ENCODE measurements around the gene B4GALNT4.

Gene B4GALNT4

GRCh38 chr11:390175-390574 lies 20.9 kb downstream of the B4GALNT4 start:
- Histone ChIP-seq H3K4me3 (ENCODE audit: low read depth in 1 of 2, low read length in 2 of 2) (no peak overlapping the region), H3K27ac (ENCODE audit: low read length) (no peak overlapping the region), H3K36me3 (ENCODE audit: insufficient read depth, low read length) (no peaks in the 10 kb centered on the region), H3K9me3 (ENCODE audit: insufficient read depth, low read length, severe bottlenecking) (peaks cover 13% of the 10 kb centered on the region), H3K79me2 (ENCODE audit: insufficient read depth, low read length) (no peaks in the 10 kb centered on the region), H2AFZ (ENCODE audit: low read depth, low read length) (no peak overlapping the region), H3K4me2 (ENCODE audit: insufficient read depth, low read length) (no peak overlapping the region), H4K20me1 (ENCODE audit: insufficient read depth, low read length) (peaks cover 6% of the 10 kb centered on the region; the same call in 1 of the 2 replicates), H3K4me1 (ENCODE audit: insufficient read depth, low read length) (no peaks in the 10 kb centered on the region), H3K9ac (ENCODE audit: low read depth, low read length) (no peak overlapping the region), H3K27me3 (ENCODE audit: insufficient read depth, low read length, poor library complexity) (no peaks in the 10 kb centered on the region)
- ATAC-seq (ENCODE audit: insufficient read depth, low read depth), result no peak
- TF ChIP-seq EZH2 (IDR thresholded peaks at IDR 0.05; ENCODE audit: borderline replicate concordance, low read depth, low read length, severe bottlenecking), result no peak
- peak; percentile 29 for TF ChIP-seq CTCF (IDR thresholded peaks at IDR 0.05; ENCODE audit: borderline replicate concordance, extremely low read depth, low read length, poor library complexity, severe bottlenecking)
- DNase-seq, result no peak

- Histone ChIP-seq H3K27ac (ENCODE audit: low read length) (no peak overlapping the region), H3K9me3 (ENCODE audit: insufficient read depth, low read length, severe bottlenecking) (peaks cover 7% of the 10 kb centered on the region), H3K36me3 (ENCODE audit: insufficient read depth, low read length) (no peaks in the 10 kb centered on the region), H4K20me1 (ENCODE audit: insufficient read depth, low read length) (peaks cover 12% of the 10 kb centered on the region), H3K4me2 (ENCODE audit: insufficient read depth, low read length) (no peak overlapping the region), H3K79me2 (ENCODE audit: insufficient read depth, low read length) (no peaks in the 10 kb centered on the region), H3K4me1 (ENCODE audit: insufficient read depth, low read length) (no peaks in the 10 kb centered on the region), H3K27me3 (ENCODE audit: insufficient read depth, low read length, poor library complexity) (peaks cover 6% of the 10 kb centered on the region), H2AFZ (ENCODE audit: low read depth, low read length) (no peak overlapping the region), H3K9ac (ENCODE audit: low read depth, low read length) (no peak overlapping the region), H3K4me3 (ENCODE audit: low read depth in 1 of 2, low read length in 2 of 2) (no peak overlapping the region)
- no peak for TF ChIP-seq CTCF (IDR thresholded peaks at IDR 0.05; ENCODE audit: borderline replicate concordance, extremely low read depth, low read length, poor library complexity, severe bottlenecking)
- TF ChIP-seq EZH2 (IDR thresholded peaks at IDR 0.05; ENCODE audit: borderline replicate concordance, low read depth, low read length, severe bottlenecking), result no peak
- ATAC-seq (ENCODE audit: insufficient read depth, low read depth) (no peak), DNase-seq (no peak)
These were observed 22.1 kb downstream of the B4GALNT4 start for GRCh38 chr11:391117-392017.

- DNase-seq (no peak), ATAC-seq (ENCODE audit: insufficient read depth, low read depth) (no peak)
- Histone ChIP-seq H3K36me3 (ENCODE audit: insufficient read depth, low read length) (no peaks in the 10 kb centered on the region), H3K9ac (ENCODE audit: low read depth, low read length) (no peak overlapping the region), H3K27ac (ENCODE audit: low read length) (no peak overlapping the region), H4K20me1 (ENCODE audit: insufficient read depth, low read length) (peaks cover 20% of the 10 kb centered on the region), H3K4me3 (ENCODE audit: low read depth in 1 of 2, low read length in 2 of 2) (no peak overlapping the region), H3K9me3 (ENCODE audit: insufficient read depth, low read length, severe bottlenecking) (no peaks in the 10 kb centered on the region), H2AFZ (ENCODE audit: low read depth, low read length) (no peak overlapping the region), H3K4me2 (ENCODE audit: insufficient read depth, low read length) (no peak overlapping the region), H3K79me2 (ENCODE audit: insufficient read depth, low read length) (no peaks in the 10 kb centered on the region), H3K4me1 (ENCODE audit: insufficient read depth, low read length) (no peaks in the 10 kb centered on the region), H3K27me3 (ENCODE audit: insufficient read depth, low read length, poor library complexity) (peaks cover 15% of the 10 kb centered on the region)
- TF ChIP-seq EZH2 (IDR thresholded peaks at IDR 0.05; ENCODE audit: borderline replicate concordance, low read depth, low read length, severe bottlenecking), result no peak
- TF ChIP-seq CTCF (IDR thresholded peaks at IDR 0.05; ENCODE audit: borderline replicate concordance, extremely low read depth, low read length, poor library complexity, severe bottlenecking), result no peak
These were observed 22.9 kb downstream of the B4GALNT4 start for GRCh38 chr11:392102-392777.

Measured in DND-41 (cell line).